KBM-7 (cell line): ENCODE data around the gene VAV2.

Experiments
- DNase-seq: peaks from one replicate; pipeline ENCODE4 v3.0.0-alpha.2; 2015
- in situ Hi-C: fragments of 300-500 bp; cut with MboI; formaldehyde crosslinking; loops from 2 replicates; pipeline ENCODE4 v1.14.3; 2020; ENCODE audit warnings: low sequenced_read_pairs, low pct_unique_long_range_greater_than_20kb, mixed read lengths

VAV2 gene

GRCh38 chr9:133991964-133992779, at the start of gene VAV2:
TSS of gene VAV2 (minus strand) at chr9:133992324. CDS start at chr9:133992278, 46 bp downstream.
- in situ Hi-C loops: loop anchor here (10.0 to 25.0 kb wide), 2 partner anchors 217 to 455 kb away; partner anchors contain the start of gene ADAMTSL2

GRCh38 chr9:134041649-134041962, 49.5 kb upstream of the VAV2 start:
- DNase-seq: no peak
- in situ Hi-C loops: no loop called here

More at GRCh38 chr9:133991964-133992779, at the start of gene VAV2:
- peak; percentile 52 for DNase-seq

- DNase-seq: no peak
- in situ Hi-C loops: no loop called here
Measured at GRCh38 chr9:134040781-134041648, 48.9 kb upstream of the VAV2 start.

- DNase-seq: no peak
- in situ Hi-C loops: no loop called here
Measured at GRCh38 chr9:134040176-134040565, 48.0 kb upstream of the VAV2 start.

- no peak for DNase-seq
- in situ Hi-C loops: no loop called here
Measured at GRCh38 chr9:134039386-134040175, 47.5 kb upstream of the VAV2 start.

- in situ Hi-C loops: no loop called here
- no peak for DNase-seq
Measured at GRCh38 chr9:134037641-134038040, 45.5 kb upstream of the VAV2 start.

- in situ Hi-C loops: no loop called here
- no peak for DNase-seq
Measured at GRCh38 chr9:134036130-134036529, 44.0 kb upstream of the VAV2 start.

GRCh38 chr9:134035041-134036039, 43.2 kb upstream of the VAV2 start:
- in situ Hi-C loops: no loop called here
- DNase-seq: no peak

GRCh38 chr9:134034215-134035040, 42.3 kb upstream of the VAV2 start:
- in situ Hi-C loops: no loop called here
- no peak for DNase-seq

- in situ Hi-C loops: no loop called here
- no peak for DNase-seq
Measured at GRCh38 chr9:134033516-134034214, 41.5 kb upstream of the VAV2 start.

GRCh38 chr9:134032456-134033222, 40.5 kb upstream of the VAV2 start:
- in situ Hi-C loops: no loop called here
- DNase-seq: no peak

GRCh38 chr9:134031783-134032182, 39.7 kb upstream of the VAV2 start:
- no peak for DNase-seq
- in situ Hi-C loops: no loop called here

GRCh38 chr9:134030821-134031470, 38.8 kb upstream of the VAV2 start:
- DNase-seq: no peak
- in situ Hi-C loops: no loop called here

GRCh38 chr9:134029248-134030226, 37.4 kb upstream of the VAV2 start:
- in situ Hi-C loops: no loop called here
- DNase-seq: no peak
